GM20431 (cell line): ENCODE data around the gene NLGN2.

Experiments used
- in situ Hi-C: fragments of 300-500 bp; cut with MseI, MboI; formaldehyde crosslinking; loops from one replicate; pipeline ENCODE4 v1.15.0; 2020; ENCODE audit warnings: low sequenced_read_pairs; ENCODE audit not compliant: unreplicated experiment

The NLGN2 gene

DNA sequence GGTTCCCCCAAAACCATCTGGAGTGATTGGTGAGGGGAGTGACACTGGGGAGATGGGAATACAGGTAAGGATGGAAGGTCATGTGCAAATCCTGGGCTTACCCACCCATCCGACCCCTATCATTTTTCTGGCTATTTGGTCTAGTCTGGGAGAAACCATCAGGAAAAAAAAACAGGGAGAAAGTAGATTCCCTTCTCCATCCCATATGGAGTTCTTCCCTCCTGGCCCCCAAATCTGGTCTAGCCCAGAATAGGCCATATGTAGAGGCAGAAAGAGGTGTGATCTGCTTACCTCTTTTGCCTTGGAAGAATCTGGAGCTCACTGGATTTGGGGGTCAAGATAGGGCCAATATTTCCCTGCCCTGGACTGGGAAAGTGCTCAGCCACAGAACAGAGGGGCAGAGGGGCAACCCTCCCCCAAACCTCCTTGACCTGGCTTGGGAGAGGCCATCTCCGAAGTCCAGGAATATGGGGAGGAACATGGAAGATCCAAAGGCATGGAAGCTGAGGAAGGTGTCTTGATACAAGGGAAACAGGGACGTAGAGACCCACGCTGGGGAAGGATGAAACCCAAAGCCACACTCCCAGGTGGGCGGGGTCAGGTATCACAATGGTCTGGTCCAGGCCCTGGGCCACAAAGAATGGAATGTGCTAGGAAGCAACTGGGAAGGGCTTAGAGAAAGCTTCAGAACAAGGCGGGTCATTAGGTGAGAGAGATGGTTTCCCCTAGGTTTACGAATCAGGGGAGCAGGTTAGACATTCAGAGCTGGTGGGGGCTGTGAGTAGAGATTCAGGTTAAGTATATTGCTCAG lies 53.4 kb downstream of the NLGN2 start:
- in situ Hi-C loops: no loop called here

DNA sequence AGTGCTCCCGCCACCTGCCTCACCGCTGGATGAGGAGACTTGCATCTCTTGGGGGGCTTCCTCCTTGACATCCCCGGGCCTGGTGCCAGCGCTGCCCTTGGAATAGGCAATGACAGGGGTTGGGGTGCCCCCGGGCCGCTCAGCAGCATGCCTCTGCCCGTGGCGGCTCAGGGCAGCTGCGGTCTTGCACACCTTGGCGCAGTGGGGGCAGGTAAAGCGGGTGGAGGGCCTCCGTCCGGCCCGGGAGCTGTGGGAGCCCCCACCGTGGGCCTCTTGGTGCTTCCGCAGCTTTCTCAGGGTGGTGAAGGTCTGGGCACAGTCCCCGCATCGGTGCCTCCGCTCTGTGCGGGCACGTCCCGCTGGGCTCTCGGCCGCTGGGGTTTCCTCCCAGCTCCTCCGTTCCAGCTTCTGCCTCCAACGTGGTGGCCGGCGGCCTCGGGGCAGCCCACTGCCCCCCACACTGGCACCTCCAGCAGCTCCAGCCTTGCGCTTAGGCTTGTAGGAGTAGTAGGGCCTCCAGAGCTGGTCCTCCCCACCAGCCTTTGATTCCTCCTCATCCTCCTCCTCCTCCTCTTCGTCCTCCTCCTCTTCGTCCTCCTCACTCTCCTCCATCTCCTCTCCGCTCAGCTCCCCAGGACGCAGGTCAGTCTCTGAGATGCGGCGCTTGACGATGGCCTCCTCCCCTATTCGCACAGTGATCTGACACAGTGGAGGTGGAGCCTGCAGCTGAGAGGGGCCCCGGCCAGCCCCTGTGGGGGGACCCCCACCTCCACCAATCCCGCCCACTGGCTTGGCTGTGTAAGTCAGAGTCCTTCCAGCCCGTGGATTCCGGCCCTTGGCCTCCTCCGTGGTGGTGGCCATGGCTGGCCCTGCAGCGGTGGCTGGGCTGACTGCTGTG lies 55.1 kb downstream of the NLGN2 start:
- in situ Hi-C loops: no loop called here

DNA sequence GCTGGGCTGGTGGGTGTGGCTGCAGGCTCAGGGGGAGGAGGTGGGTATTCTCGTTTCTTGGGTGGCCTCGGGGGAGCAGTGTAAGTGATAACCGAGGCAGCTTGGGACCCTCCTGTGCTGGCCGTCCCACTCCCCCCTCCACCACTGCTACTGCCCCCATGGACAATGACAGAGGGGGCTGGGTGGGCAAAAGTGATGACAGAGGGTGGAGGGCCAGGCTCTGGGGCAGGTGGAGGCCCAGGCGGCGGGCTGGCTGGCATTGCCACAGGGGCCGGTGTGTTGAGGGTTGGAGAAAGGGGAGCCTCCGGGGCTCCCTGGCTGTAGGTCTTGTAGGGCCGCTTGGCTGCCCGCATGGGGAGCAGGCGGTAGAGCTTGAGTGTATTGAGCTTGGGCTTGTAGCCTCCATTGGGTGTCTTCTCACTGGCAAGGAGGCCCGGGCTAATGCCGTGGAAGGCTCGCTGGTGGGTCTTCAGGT lies 55.8 kb downstream of the NLGN2 start:
- in situ Hi-C loops: no loop called here

DNA sequence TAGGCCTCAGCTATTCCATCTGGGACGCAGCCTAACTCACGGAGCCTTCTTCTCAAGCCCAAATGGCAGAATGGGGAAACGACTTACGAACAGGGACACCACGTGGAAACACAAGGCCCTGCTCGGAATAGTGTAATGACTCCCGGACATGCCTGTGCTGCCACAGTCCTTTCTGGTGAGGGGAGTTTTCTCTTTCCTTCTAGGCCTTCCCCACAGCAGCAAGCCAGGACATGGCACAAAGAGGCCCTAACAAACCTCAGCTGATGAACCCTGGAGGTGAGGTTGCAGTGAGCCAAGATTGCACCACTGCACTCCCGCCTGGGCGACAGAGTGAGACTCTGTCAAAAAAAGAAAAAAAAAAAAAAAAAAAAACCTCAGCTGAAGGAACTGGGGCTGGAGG lies 56.4 kb downstream of the NLGN2 start:
- in situ Hi-C loops: no loop called here

DNA sequence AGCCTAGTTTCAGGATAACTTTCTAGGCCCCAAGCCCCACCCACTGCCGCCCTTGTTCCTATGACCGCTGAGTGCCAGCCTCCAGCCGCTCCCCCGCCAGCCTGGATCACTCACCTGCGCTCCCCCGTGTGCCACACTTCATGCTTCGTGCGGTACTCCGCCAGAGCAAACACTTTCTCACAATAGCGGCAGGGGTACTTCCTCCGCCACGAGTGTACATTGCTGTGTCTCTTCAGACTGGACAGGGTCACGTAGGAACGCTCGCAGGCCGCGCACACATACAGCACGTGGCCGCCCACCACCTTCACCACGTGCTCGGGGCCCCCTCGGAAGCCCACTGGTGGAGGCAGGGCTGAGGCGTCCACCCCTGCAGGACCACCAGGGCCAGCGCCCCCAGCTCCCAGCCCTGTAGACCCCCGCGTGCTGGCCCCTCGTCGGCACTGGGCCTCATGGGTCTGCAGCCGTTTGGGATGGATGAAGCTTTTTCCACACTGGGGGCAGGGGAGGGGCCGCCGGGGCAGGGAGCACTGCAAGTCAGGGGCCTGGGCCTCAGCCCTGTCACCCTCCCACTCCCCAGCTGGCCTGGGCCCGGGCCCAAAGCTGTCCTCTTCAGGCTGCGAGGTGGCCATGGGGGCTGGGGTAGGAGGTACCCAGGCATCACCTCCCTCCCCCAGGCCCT lies 58.1 kb downstream of the NLGN2 start:
- in situ Hi-C loops: no loop called here

DNA sequence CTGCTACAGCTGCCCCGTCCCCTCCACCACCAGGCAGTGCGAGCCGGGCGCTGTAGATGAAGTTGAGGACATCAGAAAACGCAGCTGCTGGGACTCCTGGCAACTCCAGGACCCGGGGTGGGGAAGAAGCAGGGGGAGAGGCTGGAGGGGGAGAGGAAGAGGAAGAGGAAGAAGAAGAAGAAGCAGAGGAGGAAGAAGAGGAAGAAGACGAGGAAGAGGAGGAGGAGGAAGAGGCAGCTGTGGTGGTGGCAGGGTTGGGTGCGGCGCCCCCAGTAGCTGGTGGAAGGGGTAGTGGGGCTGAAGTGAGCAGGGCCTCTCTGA lies 58.6 kb downstream of the NLGN2 start:
- in situ Hi-C loops: no loop called here

DNA sequence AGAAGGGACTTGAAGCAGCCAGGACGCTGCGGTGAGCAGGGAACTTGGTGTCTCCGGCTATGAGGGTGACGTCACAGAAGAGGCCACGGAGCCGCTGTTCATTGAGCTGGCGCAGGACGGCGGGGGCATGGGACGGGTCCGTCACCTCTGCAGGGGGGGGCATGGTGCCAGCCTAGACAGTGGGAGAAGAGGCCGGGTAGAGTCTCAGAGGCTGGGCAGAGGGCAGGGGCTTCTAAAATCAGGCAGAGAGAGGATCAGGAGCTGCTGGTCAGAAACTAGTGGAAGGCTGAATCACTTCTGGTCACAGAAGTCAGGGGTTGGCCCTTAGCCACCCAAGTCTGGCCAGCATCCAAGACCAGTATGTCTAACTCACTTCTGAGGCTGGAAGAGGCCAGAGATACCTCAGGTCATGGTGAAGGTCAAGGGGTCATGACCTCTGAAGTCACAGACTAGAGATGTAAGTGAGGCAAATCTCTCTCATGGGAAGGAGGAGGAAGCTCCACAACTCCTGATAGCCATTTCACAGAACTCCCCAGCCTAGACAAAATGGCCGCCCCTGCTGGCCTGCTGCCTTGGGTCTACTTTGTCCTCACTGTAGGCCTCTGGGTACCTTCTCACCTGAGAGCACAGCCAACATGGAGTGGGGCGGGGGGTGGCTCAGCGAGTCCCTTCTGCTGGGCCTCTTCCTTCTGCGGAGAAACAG lies 59.1 kb downstream of the NLGN2 start:
- in situ Hi-C loops: no loop called here

DNA sequence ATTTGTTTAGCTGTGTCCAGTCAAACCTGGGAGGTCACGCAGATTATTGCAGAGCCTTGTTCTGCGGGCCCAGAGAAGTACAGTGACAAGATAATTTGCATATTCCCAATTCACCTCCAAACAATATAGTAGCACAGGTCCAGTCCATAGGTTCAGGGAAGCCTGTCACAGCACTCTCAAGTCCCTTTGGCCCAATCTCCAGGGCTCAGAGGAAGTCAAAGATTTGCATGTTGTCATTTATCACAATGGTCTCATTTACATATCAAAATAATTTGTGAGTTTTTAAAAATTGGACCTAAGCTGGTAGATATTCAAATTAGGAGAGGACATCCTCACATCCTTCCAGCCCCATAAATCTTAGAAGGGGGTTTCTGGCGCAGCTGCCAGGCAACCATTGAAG lies 59.9 kb downstream of the NLGN2 start:
- in situ Hi-C loops: no loop called here

DNA sequence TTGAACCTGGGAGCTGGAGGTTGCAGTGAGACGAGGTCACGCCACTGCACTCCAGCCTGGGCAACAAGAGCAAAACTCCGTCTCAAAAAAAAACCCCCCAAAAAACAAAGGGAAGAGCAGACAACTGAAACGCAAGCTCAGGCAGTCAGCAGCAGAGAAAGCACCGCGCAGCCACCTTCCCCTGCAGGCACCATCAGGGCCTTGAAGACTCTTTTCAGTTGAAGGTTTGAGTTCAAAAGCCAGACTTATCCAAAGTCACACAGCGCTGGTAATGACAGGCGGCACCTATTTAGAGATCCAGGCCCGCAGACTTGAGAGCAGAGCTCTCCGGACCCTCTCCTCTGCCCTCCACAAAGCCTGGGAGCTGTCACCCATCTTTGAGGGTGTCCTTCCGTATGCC lies 60.6 kb downstream of the NLGN2 start:
- in situ Hi-C loops: no loop called here

DNA sequence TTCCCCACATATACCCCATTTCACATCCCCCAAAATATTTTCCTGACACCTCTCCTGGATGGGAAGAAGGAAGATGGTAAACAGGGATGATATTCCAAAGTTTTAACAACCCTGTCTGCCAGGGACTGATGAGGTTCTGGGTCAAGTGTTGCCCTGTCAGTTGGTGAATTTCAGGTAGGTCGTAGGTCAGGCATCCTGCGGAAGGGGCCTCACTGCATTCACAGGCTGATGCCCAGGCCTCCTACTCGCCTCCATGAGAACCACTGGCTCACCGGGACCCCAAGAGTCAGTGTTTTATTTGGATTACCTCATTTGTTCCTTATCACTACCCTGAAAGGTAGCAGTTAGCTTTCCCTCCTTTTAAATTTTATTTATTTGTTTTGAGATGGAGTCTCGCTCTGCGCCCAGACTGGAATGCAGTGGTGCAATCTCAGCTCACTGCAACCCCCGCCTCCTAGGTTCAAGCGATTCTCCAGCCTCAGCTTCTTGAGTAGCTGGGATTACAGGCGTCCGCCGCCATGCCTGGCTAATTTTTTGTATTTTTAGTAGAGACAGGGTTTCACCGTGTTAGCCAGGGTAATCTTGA lies 61.3 kb downstream of the NLGN2 start:
- in situ Hi-C loops: no loop called here
